NCI-H1930 (cell line): ENCODE results near the gene TMEM144.

ENCODE experiments used
- DNase-seq, 2 experiments: peaks; one replicate each; lab custom pipeline; 2025; lab: John Stamatoyannopoulos, UW

Gene TMEM144

GRCh38 chr4:158297866-158298265, 87.6 kb downstream of the TMEM144 start:
- no peak for DNase-seq

DNA sequence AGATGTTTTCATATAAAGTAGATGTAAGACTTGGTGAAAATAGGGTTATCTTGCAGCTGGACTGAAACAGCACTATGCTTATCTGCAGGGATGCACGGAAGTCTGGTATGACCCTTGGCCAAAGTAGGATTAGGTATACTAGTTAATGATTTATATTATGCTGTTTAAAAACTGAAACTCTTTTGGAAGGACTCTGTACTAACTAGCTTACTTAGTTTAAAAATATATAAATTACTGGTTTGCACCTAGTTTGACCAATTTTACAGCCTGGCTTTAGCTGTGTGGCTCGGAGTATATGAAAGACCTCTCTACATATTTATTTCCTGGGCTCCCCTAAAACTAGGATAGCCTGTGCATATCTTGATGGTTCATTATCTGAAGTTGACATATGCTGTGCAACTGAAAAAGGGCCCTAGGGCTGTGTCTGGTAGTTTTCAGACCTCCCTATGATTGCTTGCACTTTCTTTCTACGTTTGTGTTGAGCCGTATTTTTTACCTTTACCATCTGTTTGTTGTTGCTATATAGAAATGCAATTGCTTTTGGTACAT, 89.2 kb downstream of the TMEM144 start:
- no peak for DNase-seq

- DNase-seq: no peak
These were observed 89.7 kb downstream of the TMEM144 start for GRCh38 chr4:158300012-158300411.

DNA sequence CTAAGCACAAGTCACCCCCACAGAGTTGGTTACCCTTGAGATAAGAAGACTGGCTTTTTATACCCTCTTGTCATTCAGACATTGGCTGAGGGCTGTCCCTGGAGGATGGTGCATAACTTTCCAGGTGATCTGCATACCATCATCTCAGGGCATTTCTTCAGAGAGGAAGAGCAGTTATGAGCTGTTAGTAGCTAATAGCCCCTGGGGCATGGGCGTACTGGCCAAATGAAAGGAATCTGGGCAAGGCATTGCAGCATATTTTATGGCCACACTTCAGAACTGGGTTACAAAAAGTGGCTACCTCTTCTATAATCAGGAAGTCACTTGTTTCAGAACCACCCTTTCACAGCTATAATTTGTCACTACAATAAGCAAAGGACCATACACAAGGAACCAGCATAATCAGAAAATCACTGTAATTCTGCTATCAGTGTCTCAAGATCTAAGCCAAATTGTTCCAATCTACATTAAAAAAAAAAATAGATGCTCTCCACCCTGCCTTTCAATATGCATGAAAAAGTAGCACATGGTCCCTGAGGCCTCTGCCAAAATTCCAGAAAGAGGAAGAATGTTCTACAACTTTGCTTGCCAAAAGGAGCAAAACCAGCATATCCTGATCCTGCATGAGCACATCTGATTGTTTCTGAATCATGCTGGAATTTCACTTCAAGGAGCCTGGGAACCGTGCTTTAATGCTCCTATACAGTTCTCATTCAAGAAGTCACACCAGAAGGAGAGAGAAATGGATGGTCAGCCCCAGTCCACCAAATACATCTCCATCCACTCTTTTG, 92.0 kb downstream of the TMEM144 start:
- no peak for DNase-seq

GRCh38 chr4:158304694-158305093, 94.4 kb downstream of the TMEM144 start:
- DNase-seq: no peak
